Renal pelvis (tissue), 3 donors: Measurements from ENCODE around the gene SLC12A7. TPM values are rescaled to one million over a fixed set of nuclear protein-coding genes. Genes with fewer than 3 reads are reported as not detected.

Experiments
- polyA plus RNA-seq, 3 donors: library from polyadenylated mRNA; unstranded; fragments of 120-200 nt; gene quantifications; one replicate each; pipeline ENCODE4 v1.2.1, GENCODE V29; 2013; ENCODE audit not compliant: insufficient read length in 3 of 3

Gene SLC12A7
- polyA plus RNA-seq, 3 donors = 41.3 to 50.2 (median 44.3) TPM

Other genes with a start within 250 kb of the SLC12A7 start
- 10 to 100 TPM; 39.3 to 44.0 (median 43.7) TPM for gene BRD9, start 219.3 kb downstream of the SLC12A7 start, polyA plus RNA-seq
- gene TRIP13, start 219.2 kb downstream of the SLC12A7 start, polyA plus RNA-seq = 10 to 100 TPM; 13.1 to 17.4 (median 13.6) TPM
- 10 to 100 TPM; 16.4 to 21.1 (median 20.5) TPM for gene NKD2, start 103.3 kb downstream of the SLC12A7 start, polyA plus RNA-seq
- gene SLC6A19, start 89.5 kb upstream of the SLC12A7 start, polyA plus RNA-seq = 10 to 100 TPM; 50.8 to 77.3 (median 71.8) TPM
- 1 to 10 TPM in 2 of 3 donors, under 1 TPM in 1; 0.26 to 3.4 (median 2.5) TPM for gene SLC6A18, start 113.3 kb upstream of the SLC12A7 start, polyA plus RNA-seq
- 1 to 10 TPM in 2 of 3 donors, under 1 TPM in 1; 0.31 to 1.2 (median 1.0) TPM for gene TERT, start 183.0 kb upstream of the SLC12A7 start, polyA plus RNA-seq
- 100 to 1,000 TPM; 129 to 144 (median 143) TPM for gene CLPTM1L, start 233.0 kb upstream of the SLC12A7 start, polyA plus RNA-seq